ENCODE results near the gene RFT1.

The RFT1 gene

GRCh38 chr3:53084310-53085001, 45.8 kb downstream of the RFT1 start:
- peak; percentile 34 for DNase-seq (ENCODE audit: low spot score)

- DNase-seq (ENCODE audit: low spot score): no peak
These were observed 46.3 kb downstream of the RFT1 start for GRCh38 chr3:53083949-53084309.

GRCh38 chr3:53083521-53083920, 46.7 kb downstream of the RFT1 start:
- no peak for DNase-seq (ENCODE audit: low spot score)

GRCh38 chr3:53082736-53083135, 47.5 kb downstream of the RFT1 start:
- DNase-seq (ENCODE audit: low spot score): no peak

GRCh38 chr3:53081318-53081717, 48.9 kb downstream of the RFT1 start:
- no peak for DNase-seq (ENCODE audit: low spot score)

GRCh38 chr3:53080612-53081205, 49.5 kb downstream of the RFT1 start:
- DNase-seq (ENCODE audit: low spot score): no peak

- no peak for DNase-seq (ENCODE audit: low spot score)
These were observed 50.3 kb downstream of the RFT1 start for GRCh38 chr3:53079791-53080555.

- DNase-seq (ENCODE audit: low spot score): no peak
These were observed 51.1 kb downstream of the RFT1 start for GRCh38 chr3:53079147-53079546.

GRCh38 chr3:53078656-53079055, 51.6 kb downstream of the RFT1 start:
- DNase-seq (ENCODE audit: low spot score): no peak

- DNase-seq (ENCODE audit: low spot score): no peak
These were observed 52.6 kb downstream of the RFT1 start for GRCh38 chr3:53077476-53078220.

- no peak for DNase-seq (ENCODE audit: low spot score)
These were observed 54.5 kb downstream of the RFT1 start for GRCh38 chr3:53075743-53076140.

GRCh38 chr3:53074761-53075742, 55.2 kb downstream of the RFT1 start:
- no peak for DNase-seq (ENCODE audit: low spot score)

GRCh38 chr3:53074366-53074696, 55.9 kb downstream of the RFT1 start:
- no peak for DNase-seq (ENCODE audit: low spot score)

GRCh38 chr3:53073553-53074365, 56.5 kb downstream of the RFT1 start:
- peak; percentile 33 for DNase-seq (ENCODE audit: low spot score)

- peak; percentile 81 for DNase-seq (ENCODE audit: low spot score)
These were observed 57.3 kb downstream of the RFT1 start for GRCh38 chr3:53072653-53073552.

GRCh38 chr3:53071882-53072431, 58.3 kb downstream of the RFT1 start:
- DNase-seq (ENCODE audit: low spot score): no peak

- peak; percentile 45 for DNase-seq (ENCODE audit: low spot score)
These were observed 60.7 kb downstream of the RFT1 start for GRCh38 chr3:53069422-53070068.

- no peak for DNase-seq (ENCODE audit: low spot score)
These were observed 62.1 kb downstream of the RFT1 start for GRCh38 chr3:53068176-53068575.

- DNase-seq (ENCODE audit: low spot score): no peak
These were observed 62.7 kb downstream of the RFT1 start for GRCh38 chr3:53067567-53067966.

All from RKO (cell line).